HG03066 (cell line): ENCODE measurements around the gene COG5.

Experiments
- ATAC-seq: cut with Tn5 transposase; IDR thresholded peaks from one replicate; pipeline ENCODE4 v1.9.1; 2021; ENCODE audit warnings: low read depth; ENCODE audit not compliant: unreplicated experiment

The COG5 gene

DNA sequence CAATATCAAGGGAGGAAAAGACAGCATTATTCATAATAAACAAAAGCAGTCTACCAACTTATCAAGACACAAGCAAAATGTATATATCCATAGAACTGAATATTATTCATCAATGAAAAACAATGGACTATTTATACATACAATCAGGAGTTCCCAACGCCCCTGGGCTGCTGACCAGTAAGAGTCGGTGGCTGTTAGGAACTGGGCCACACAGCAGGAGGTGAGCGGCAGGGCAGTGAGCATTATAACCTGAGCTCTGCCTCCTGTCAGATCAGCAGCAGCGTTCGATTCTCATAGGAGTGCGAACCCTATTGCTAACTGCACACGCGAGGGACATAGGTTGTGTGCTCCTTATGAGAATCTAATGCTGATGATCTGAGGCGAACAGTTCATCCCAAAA is 165.6 kb downstream of the COG5 start:
- no peak for ATAC-seq

DNA sequence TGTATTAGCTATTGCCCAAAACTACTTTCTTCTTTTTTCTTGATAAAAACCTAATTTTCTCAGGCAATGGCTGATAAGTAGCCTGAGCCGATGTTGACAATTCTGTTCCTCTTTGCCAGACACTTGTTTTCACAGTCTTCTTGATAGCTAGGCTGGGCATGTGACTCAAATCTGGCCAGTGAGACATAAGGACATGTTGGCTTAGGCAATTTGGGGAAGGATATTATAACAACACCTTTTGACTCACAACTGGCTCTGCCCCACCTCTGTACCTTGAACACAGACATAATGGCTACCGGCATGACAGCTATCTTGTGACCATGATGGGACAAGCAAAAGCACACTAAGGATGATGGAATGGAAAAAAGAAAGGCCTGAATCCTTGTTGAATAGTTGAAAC is 166.7 kb downstream of the COG5 start:
- no peak for ATAC-seq

DNA sequence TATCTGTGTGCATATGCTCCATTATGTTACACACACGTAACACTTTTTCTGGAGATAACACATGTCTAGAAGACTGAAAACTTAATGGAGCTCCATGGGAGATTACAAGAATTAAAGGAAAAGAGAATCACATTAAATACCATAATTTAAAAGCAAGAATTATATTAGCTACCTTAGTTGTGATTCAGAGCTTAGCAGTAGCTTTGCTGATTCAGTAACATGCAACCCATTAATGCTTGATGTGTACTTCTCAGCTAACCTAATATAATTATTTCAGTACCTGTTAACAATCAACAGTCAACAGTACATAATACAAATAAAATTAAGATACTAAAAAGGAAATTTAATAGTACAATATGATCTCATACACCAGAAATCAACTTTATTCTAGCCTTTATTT is 167.6 kb downstream of the COG5 start:
- ATAC-seq, result no peak

DNA sequence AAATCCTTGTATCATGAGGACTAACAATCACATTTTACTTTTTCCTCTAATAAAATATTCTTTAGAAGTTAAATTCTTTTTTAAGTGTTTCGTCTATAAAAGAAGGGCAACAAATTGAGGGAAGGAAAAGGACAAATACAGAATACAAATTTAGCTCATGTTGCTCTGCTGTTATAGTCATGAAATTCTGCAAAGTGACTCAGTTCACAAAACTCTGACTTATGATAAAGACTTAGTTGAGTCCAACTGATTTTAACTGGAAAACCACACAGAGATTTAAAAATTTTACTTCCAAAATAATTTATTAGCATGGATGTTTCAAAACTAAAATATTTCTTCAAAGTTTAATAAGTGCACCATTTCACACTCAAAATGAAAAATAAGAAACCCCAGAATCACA is 168.9 kb downstream of the COG5 start:
- ATAC-seq, result no peak

DNA sequence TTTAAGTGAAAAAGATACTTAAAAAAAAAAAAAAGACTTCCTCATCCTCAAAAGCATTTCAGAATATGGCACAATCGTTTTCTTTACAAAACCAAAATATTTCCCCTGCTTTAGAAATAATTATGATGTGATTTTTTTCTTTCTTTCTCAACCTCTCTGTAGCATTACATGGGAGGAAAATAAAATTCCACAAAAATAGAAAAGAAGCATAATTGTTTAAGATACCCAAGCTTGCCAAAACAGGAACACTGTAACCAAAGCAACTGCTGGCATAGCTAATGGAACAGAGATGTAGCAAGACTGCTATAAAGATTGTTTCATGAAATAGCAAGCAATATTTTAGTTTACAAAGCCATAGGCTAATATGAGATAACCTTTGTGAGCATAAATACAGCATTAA is 169.4 kb downstream of the COG5 start:
- ATAC-seq, result no peak

DNA sequence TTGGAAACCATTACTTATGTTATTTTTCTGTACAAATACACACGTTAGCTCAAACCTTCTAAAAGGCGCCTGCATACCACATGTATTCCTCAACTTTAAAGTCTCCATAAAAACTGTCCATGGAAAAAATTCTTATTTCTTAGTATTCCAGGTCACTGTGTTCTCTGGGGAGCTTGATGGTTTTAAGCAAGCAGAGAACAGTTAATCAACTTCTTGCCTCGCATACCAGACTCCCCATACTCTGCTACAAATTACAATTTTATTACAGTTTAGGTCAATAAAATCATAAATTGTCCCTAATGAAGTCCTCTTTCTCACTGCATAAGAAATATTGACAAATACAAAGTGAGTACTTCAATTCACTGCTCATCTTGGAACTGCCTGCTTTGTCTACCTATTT is 170.9 kb downstream of the COG5 start:
- no peak for ATAC-seq

DNA sequence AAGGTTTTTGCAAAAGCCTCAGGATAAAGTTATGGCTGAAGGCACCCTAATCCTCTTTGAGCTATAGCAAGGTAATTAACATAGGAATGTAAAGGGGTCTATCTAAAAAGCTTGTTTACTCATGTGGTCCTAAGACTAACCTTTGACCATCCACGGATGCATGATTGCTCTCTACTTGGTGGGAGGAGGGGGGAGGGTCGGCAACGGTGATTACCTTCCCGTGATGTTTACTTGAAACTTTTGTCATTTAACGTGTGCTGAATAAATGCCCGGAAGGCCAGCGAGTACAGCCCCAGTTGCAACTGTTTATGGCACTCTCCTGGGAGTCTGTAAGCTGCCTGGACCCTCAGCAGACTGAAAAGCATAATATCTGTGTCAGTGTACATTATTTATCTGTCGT is 172.8 kb downstream of the COG5 start:
- no peak for ATAC-seq

DNA sequence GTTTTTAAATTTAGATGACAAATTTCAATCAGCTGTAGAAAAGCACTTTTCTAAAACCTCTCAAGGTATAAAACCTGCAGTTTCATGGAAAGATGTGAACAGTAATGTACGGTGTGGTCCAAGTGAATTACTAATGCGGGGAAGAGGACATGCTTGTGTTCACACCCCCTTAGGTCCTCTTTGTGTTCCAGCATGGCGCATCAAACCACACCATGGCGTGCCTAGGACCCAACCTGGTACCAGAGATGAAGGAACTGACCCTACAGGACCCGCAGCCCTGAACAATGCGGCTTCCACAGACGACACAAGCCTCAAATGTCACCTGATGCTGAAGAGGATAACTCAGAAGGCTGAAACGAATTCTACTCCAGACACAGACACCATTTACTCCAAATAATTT is 175.1 kb downstream of the COG5 start:
- ATAC-seq, result no peak

DNA sequence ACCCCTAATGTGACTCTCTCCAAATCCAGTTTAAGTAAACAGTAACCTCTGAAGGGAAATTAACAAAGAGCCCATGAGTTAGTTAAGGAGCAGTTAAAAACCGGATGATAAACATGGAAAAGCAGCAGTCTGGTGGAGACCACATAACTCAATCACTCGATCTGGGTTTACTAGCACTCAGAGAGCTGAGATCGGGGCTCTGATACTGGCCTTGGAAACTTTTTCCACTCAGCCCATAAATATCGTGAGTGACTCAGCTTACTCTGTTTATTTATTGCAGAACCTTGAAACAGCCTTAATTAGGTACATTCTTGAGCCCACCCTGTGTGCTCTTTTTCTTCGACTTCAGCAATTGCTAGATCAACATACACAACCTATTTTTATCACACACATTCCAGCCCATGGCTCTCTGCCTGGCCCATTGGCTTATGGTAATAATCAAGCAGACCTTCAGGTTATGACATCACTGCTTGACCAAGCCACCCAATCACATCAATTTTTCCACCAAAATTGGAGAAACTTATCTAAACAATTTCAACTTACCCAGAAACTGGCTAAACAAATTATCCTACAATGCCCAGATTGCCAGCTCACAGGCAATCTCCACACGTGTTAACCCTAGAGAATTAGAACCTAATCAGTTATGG is 176.0 kb downstream of the COG5 start:
- no peak for ATAC-seq

DNA sequence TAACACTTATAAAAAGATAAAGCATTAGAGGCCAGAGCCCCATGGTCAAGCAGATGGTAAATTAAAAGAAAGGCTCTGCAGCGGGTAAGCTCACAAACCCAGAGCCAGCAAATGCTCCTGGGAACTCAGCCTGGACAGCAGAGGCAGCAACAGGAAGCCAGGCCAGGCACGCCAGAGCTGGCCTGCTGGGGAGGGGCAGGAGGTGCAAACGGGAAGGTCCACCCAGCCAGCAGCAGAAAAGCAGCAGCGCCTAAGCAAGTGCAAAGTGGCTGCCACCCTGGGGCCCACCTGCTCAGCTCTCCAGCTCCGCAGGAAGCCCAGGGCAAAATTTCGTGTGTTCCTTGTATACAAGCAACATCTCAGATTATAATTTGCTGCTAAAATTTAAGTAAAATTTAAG is 176.6 kb downstream of the COG5 start:
- no peak for ATAC-seq

DNA sequence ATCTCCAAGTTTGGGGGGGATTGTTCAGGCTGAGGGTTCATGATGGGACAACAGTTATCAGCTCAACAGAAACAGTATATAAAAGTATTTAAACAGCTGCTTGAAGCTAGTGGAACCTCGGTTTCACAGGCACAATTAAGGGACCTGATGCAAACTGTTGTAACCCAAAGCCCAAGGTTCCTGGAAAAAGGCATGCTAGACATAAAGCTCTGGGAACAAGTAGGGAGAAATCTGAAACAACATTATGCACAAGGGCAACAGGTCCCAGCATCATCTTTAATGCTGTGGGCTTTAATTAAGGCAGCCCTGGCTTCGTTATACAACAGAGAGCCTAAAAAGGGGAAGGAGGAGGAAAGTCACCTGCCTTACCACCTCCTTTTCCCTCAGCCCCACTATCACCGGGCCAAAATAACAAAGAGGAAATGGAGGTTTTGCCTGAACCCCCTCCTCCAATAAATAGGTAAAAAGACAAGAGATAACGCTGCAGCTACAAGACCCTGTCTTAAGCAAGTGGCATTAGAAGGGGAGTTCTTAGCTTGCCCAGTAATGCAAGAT is 177.1 kb downstream of the COG5 start:
- ATAC-seq, result no peak

DNA sequence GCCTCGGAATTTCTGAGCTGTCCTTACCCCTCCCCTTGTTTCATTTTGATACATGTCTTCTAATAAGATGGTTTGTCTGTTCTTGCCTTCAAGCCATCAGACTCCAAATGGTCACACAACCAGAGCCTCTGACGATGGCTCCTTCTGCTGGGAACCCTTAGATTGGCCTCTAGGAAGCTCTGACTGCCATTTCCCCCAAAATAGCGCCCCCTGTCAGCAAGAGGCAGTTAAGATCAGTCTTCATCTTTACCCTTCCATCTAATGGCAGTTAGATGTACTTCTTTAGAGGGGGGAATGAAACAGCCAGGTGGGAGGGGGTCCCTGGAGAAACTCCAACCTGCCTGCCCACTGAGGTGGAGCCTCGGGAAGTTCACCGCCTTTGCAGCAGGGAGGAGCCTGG is 179.7 kb downstream of the COG5 start:
- no peak for ATAC-seq

DNA sequence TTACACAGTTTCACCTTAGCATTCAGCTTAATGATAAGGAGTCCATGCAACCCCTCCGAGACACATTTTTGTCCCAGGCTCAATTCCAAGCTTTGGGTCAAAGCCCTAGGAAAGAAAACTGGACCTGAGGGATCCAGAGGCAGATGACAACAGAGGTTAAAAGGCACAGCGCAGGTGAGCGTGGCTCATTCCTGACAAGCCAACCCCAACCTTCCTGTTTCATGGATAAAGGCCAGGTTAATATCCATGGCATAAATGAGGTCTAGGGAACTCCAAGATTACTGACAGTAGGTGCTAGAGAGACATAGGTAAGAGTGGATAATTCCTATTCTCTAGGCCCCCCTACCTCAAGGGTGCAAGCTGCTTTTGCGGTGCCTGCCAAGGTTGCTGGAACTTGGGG is 180.5 kb downstream of the COG5 start:
- no peak for ATAC-seq

DNA sequence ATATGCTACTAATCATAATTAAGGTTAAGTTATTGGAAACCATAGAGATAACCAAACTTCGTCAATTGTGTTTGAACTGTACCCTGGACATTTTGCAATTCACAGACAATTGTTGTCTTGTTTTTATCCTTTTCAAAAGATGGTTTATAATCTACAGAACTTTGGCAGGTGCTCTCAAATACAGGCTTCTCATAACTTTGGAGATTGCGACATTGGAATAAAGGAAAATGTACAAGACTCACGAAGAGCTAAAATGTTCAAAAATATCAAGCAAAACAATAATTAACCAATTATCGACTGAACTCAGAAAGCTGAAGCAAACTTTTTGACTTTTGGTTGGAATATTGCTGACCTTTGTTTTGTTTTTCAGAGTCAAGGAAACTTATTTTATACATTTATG is 182.3 kb downstream of the COG5 start:
- ATAC-seq, result no peak

DNA sequence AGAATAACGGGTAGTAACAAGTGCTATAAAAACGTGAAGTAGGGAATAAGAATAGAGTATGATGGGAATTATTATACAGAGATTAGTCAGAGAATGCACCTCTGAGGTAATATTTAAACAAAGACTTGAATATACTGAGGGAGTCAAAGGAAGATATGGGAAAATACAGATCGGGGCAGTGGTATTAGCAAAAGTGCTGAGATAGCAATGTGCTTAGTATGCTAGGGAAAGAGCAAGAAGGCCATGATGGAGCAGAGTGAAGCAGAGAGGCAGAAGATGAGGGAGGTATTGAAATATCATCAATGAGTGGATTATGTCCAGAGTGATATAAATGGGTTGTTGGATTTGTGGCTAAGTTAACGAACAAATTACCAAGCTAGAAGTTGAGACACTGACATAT is 190.4 kb downstream of the COG5 start:
- ATAC-seq, result no peak

DNA sequence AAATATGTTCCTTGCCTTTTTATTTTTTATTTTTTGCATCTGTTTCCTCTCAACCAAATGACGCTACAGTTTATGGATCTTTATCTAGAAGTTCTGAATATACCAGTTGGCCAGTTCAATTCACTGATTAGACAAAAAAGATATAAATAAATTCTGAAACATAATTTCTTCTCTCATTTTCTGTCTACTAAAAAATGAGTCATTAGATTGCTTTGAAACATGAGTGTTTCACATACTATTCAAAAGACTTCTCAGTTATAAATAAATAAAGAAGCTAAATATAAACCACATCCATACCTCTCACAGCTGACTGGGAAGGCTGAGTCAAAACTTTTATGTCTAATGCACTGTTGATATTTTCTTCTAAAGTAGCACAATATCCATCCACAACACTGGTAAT is 191.4 kb downstream of the COG5 start:
- ATAC-seq, result no peak

DNA sequence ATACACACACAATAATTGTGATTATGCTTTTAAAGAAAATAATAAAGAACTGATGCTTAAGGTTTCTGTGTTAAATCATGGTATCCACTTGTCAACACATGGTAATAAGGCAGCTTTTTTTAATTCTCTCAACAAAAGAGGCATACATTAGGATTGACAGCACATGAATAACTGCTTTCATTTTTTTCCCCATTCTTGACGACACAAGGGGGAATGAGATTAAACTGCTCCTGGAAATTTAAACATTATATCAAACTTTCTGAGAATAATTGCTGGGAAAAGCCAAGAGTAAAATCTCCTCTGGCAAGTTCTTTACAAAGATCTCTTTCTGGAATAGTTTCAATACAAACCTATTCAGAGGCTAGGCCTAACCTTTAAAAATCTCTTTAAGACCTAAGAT is 192.9 kb downstream of the COG5 start:
- no peak for ATAC-seq

DNA sequence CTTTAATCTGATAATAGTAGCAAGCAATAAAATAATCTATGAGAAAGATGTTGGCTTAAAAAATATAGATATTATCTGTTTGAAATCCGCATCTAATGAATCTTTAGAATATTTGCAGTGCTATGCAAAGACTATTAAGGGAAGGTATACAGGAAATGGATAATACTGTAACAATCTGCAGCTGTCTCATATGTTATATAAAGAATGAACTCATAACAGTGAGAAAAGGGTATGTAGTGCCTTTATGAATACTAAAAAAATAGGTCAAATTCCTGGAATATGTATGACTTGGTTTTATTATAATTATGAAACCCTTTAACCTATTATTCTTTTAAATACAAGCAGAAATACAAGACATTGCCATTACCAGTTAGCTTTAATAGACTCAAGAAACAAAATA is 198.9 kb downstream of the COG5 start:
- ATAC-seq, result no peak

DNA sequence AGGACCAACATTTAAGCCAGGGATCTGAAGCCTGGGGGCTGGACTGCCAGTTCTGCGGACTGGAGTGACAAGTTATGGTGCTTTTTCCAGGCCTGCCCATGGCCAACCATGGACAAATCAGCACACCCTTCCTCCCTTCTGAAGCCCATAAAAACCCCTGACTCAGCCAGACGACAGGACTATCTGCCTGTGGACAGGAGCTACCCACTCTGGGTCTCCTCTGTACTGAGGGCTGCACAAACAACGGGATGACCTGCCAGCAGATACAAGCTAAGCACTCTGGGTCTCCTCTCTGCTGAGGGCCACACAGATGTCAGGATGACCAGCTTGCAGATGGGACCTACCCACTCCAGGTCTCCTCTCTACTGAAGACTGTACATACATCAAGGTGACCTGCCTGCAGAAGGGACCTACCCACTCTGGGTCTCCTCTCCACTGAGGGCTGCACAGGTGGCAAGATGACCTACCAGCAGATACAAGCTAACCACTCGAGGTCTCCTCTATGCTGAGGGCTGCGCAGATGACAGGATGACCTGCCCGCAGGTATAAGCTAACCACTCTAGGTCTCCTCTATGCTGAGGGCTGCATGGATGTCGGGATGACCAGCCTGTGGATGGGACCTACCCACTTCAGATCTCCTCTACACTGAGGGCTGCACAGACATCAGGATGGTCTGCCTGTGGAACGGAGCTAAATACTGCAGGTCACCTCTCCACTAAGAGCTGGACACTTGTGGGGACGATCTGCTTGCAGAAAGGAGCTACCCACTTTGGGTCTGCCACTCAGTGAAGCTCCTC is 204.0 kb downstream of the COG5 start:
- ATAC-seq, result no peak

DNA sequence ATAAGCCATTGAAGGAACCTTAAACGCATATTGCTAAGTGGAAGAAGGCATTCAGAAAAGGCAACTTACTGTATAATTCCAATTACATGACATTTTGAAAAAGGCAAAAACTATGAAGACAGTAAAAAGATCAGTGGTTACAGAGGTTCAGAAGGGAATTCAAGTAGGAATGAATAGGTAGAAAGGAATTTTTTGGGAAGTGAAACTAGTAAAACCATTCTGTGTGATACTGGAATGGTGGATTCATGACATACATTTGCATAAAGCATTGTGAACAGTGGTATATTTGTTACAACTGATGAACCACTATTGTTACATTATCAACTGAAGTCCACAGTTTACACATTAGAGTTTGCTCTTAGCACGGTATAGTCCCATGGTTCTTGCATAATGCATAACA is 208.1 kb downstream of the COG5 start:
- ATAC-seq, result no peak

DNA sequence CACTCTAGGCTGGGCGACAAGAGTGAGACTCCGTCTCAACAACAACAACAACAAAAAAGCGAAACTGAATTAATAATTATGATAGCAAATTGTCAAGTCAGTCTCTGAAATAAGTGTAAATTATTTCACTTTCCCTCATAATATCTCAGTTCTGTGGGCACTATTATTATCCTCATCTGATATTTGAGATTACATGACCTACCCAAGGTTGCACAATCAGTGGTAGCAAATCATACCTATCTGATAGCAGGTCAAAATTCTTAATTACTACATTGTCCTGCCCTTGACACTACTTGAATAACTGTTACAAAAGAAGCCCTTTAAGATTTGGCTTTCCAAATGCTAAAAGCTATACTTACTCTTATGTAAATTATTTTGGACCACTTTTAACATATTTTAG is 209.1 kb downstream of the COG5 start:
- no peak for ATAC-seq

DNA sequence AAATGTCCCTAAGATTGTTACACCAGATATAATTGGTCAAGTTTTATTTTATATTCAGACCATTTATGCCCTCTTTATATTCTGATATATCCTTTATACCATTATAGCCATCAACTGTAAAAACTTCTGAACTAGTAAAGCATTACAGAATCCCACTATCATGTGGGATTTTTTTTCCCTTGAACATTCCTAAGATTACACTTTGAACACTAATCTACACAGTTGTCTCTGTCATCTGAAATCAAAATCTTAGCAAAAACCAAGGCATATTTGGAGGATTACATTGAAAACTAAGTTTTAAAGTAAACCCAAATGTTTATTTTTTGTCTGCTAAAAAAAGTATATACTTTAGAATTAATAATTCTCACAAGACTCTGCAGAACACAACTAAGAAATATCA is 210.0 kb downstream of the COG5 start:
- no peak for ATAC-seq
